ENCODE results near the gene DOHH.

DOHH gene

GRCh38 chr19:3500429-3501101 is at the start of gene DOHH:
DOHH (minus strand) TSS chr19:3500674; CDS start chr19:3496814, 3,860 bp downstream.
- peaks cover 17% of the 10 kb centered on the region for H3K4me1 Mint-ChIP-seq
- H3K27me3 Mint-ChIP-seq (ENCODE audit: low read depth) = peaks cover 3% of the 10 kb centered on the region
- peaks cover 22% of the 10 kb centered on the region for H3K36me3 Mint-ChIP-seq (ENCODE audit: low read depth)
- peak within 1 kb of the TSS; percentile 97 to 99 (median 99) for H3K27ac Mint-ChIP-seq
- H3K9me3 Mint-ChIP-seq = no peaks in the 10 kb centered on the region
- no peak for TF ChIP-seq CTCF (IDR thresholded peaks at IDR 0.05; ENCODE audit: unreplicated experiment in 3 of 3)
- peak within 1 kb of the TSS; percentile 81 to 90 (median 87) for H3K4me3 Mint-ChIP-seq

GRCh38 chr19:3549816-3550215 is 49.3 kb upstream of the DOHH start:
- TF ChIP-seq CTCF (IDR thresholded peaks at IDR 0.05; ENCODE audit: unreplicated experiment in 3 of 3) = no peak
- Mint-ChIP-seq H3K36me3 (ENCODE audit: low read depth) (peaks cover 5% of the 10 kb centered on the region), H3K9me3 (no peaks in the 10 kb centered on the region), H3K27me3 (ENCODE audit: low read depth) (no peaks in the 10 kb centered on the region), H3K27ac (no peak overlapping the region), H3K4me1 (peaks cover 5% of the 10 kb centered on the region), H3K4me3 (no peak overlapping the region)

- Mint-ChIP-seq H3K36me3 (ENCODE audit: low read depth) (peaks cover 5% of the 10 kb centered on the region), H3K4me1 (no peaks in the 10 kb centered on the region), H3K27ac (no peak overlapping the region), H3K4me3 (no peak overlapping the region), H3K27me3 (ENCODE audit: low read depth) (no peaks in the 10 kb centered on the region), H3K9me3 (no peaks in the 10 kb centered on the region)
- no peak for TF ChIP-seq CTCF (IDR thresholded peaks at IDR 0.05; ENCODE audit: unreplicated experiment in 3 of 3)
Measured at GRCh38 chr19:3548606-3549005, 48.1 kb upstream of the DOHH start.

GRCh38 chr19:3547767-3548282 is 47.4 kb upstream of the DOHH start:
- H3K4me3 Mint-ChIP-seq = no peak overlapping the region
- no peaks in the 10 kb centered on the region for H3K9me3 Mint-ChIP-seq

GRCh38 chr19:3547301-3547731 is 46.8 kb upstream of the DOHH start:
- no peaks in the 10 kb centered on the region for H3K4me1 Mint-ChIP-seq
- H3K9me3 Mint-ChIP-seq = no peaks in the 10 kb centered on the region
- peaks cover 5% of the 10 kb centered on the region for H3K36me3 Mint-ChIP-seq (ENCODE audit: low read depth)
- no peaks in the 10 kb centered on the region for H3K27me3 Mint-ChIP-seq (ENCODE audit: low read depth)
- peak; percentile 11 to 39 (median 25) for TF ChIP-seq CTCF (IDR thresholded peaks at IDR 0.05; ENCODE audit: unreplicated experiment in 3 of 3)
- no peak overlapping the region for H3K27ac Mint-ChIP-seq
- no peak overlapping the region for H3K4me3 Mint-ChIP-seq

More at GRCh38 chr19:3547767-3548282, 47.4 kb upstream of the DOHH start:
- Mint-ChIP-seq H3K27me3 (ENCODE audit: low read depth) (no peaks in the 10 kb centered on the region), H3K27ac (no peak overlapping the region), H3K4me1 (no peaks in the 10 kb centered on the region), H3K36me3 (ENCODE audit: low read depth) (peaks cover 5% of the 10 kb centered on the region)
- peak in 1 of 3 experiments; percentile 1 for TF ChIP-seq CTCF (IDR thresholded peaks at IDR 0.05; ENCODE audit: unreplicated experiment in 3 of 3)

GRCh38 chr19:3546119-3546518 is 45.6 kb upstream of the DOHH start:
- Mint-ChIP-seq H3K9me3 (no peaks in the 10 kb centered on the region), H3K27me3 (ENCODE audit: low read depth) (no peaks in the 10 kb centered on the region), H3K4me3 (no peak overlapping the region), H3K4me1 (no peaks in the 10 kb centered on the region), H3K27ac (no peak overlapping the region), H3K36me3 (ENCODE audit: low read depth) (peaks cover 5% of the 10 kb centered on the region)
- TF ChIP-seq CTCF (IDR thresholded peaks at IDR 0.05; ENCODE audit: unreplicated experiment in 3 of 3) = no peak

Data from nephron (organoid).